Measurements from ENCODE around the gene PIK3AP1. TPM values are rescaled to one million over a fixed set of nuclear protein-coding genes. Genes with fewer than 3 reads are reported as not detected.

PIK3AP1 gene
- total RNA-seq, 1 experiment from 2014 or later, result 1.6 TPM

GRCh38 chr10:96568402-96568801, 151.9 kb downstream of the PIK3AP1 start:
- no peak overlapping the region for H3K27ac Mint-ChIP-seq (ENCODE audit: unreplicated experiment)
- no peaks in the 10 kb centered on the region for H3K9me3 ChIP-seq
- no TSS peak for BruUV-seq (replicated peaks)

GRCh38 chr10:96565774-96566173, 154.5 kb downstream of the PIK3AP1 start:
- Histone ChIP-seq H3K4me1 (no peaks in the 10 kb centered on the region), H3K27me3 (replicated peaks; ENCODE audit: control insufficient read depth, insufficient read depth, low read length) (no peaks in the 10 kb centered on the region), H3K9me3 (no peaks in the 10 kb centered on the region), H3K36me3 (ENCODE audit: control insufficient read depth, insufficient read depth, low read length) (no peaks in the 10 kb centered on the region; the same call in 1 of the 2 replicates), H3K4me3 (ENCODE audit: low read depth, low read length) (no peak overlapping the region)
- no TSS peak for BruUV-seq (replicated peaks)
- no peak for TF ChIP-seq CTCF (IDR thresholded peaks at IDR 0.05; ENCODE audit: insufficient read depth in 1 of 2, low read depth in 1 of 2, low read length in 1 of 2, severe bottlenecking in 1 of 2, unreplicated experiment in 1 of 2)
- ChIA-PET CTCF (no interaction called here), POLR2A (no interaction called here)
- no peak overlapping the region for H3K27ac Mint-ChIP-seq (ENCODE audit: unreplicated experiment)
- no peaks in the 10 kb centered on the region for H3K9me3 Mint-ChIP-seq (ENCODE audit: unreplicated experiment)
- H3K4me1 Mint-ChIP-seq (ENCODE audit: low read depth, unreplicated experiment), result no peaks in the 10 kb centered on the region
- H3K27me3 Mint-ChIP-seq (ENCODE audit: insufficient read depth, unreplicated experiment), result no peaks in the 10 kb centered on the region
- H3K4me3 Mint-ChIP-seq (ENCODE audit: unreplicated experiment), result no peak overlapping the region
- intact Hi-C loops (cut with micrococcal nuclease; ENCODE audit: unreplicated experiment), result no loop called here
- DNase-seq, result no peak
- peaks cover 71% of the 10 kb centered on the region for H3K36me3 Mint-ChIP-seq (ENCODE audit: insufficient read depth, unreplicated experiment)

More at GRCh38 chr10:96568402-96568801, 151.9 kb downstream of the PIK3AP1 start:
- H3K9me3 Mint-ChIP-seq (ENCODE audit: unreplicated experiment), result no peaks in the 10 kb centered on the region
- no peaks in the 10 kb centered on the region for H3K27me3 Mint-ChIP-seq (ENCODE audit: insufficient read depth, unreplicated experiment)
- Histone ChIP-seq H3K27me3 (replicated peaks; ENCODE audit: control insufficient read depth, insufficient read depth, low read length) (no peaks in the 10 kb centered on the region), H3K4me3 (ENCODE audit: low read depth, low read length) (no peak overlapping the region), H3K36me3 (ENCODE audit: control insufficient read depth, insufficient read depth, low read length) (no peaks in the 10 kb centered on the region; the same call in 1 of the 2 replicates), H3K4me1 (no peaks in the 10 kb centered on the region)
- POLR2A ChIA-PET, result no interaction called here
- no peak overlapping the region for H3K4me3 Mint-ChIP-seq (ENCODE audit: unreplicated experiment)
- DNase-seq, result no peak
- CTCF ChIA-PET, result no interaction called here
- intact Hi-C loops (cut with micrococcal nuclease; ENCODE audit: unreplicated experiment), result no loop called here
- H3K36me3 Mint-ChIP-seq (ENCODE audit: insufficient read depth, unreplicated experiment), result peaks cover 56% of the 10 kb centered on the region
- no peak for TF ChIP-seq CTCF (IDR thresholded peaks at IDR 0.05; ENCODE audit: insufficient read depth in 1 of 2, low read depth in 1 of 2, low read length in 1 of 2, severe bottlenecking in 1 of 2, unreplicated experiment in 1 of 2)
- no peaks in the 10 kb centered on the region for H3K4me1 Mint-ChIP-seq (ENCODE audit: low read depth, unreplicated experiment)

- intact Hi-C loops (cut with micrococcal nuclease; ENCODE audit: unreplicated experiment), result no loop called here
- Mint-ChIP-seq H3K36me3 (ENCODE audit: insufficient read depth, unreplicated experiment) (peaks cover 61% of the 10 kb centered on the region), H3K9me3 (ENCODE audit: unreplicated experiment) (no peaks in the 10 kb centered on the region), H3K27ac (ENCODE audit: unreplicated experiment) (no peak overlapping the region), H3K27me3 (ENCODE audit: insufficient read depth, unreplicated experiment) (no peaks in the 10 kb centered on the region), H3K4me3 (ENCODE audit: unreplicated experiment) (no peak overlapping the region), H3K4me1 (ENCODE audit: low read depth, unreplicated experiment) (no peaks in the 10 kb centered on the region)
- Histone ChIP-seq H3K9me3 (no peaks in the 10 kb centered on the region), H3K27me3 (replicated peaks; ENCODE audit: control insufficient read depth, insufficient read depth, low read length) (no peaks in the 10 kb centered on the region), H3K4me3 (ENCODE audit: low read depth, low read length) (no peak overlapping the region), H3K36me3 (ENCODE audit: control insufficient read depth, insufficient read depth, low read length) (no peaks in the 10 kb centered on the region; the same call in 1 of the 2 replicates), H3K4me1 (no peaks in the 10 kb centered on the region)
- BruUV-seq (replicated peaks), result no TSS peak
- TF ChIP-seq CTCF (IDR thresholded peaks at IDR 0.05; ENCODE audit: insufficient read depth in 1 of 2, low read depth in 1 of 2, low read length in 1 of 2, severe bottlenecking in 1 of 2, unreplicated experiment in 1 of 2), result no peak
- no peak for DNase-seq
- POLR2A ChIA-PET, result no interaction called here
- CTCF ChIA-PET, result interaction anchor here (0.6 kb wide), 1 partner anchor 35 kb away, joined by 3 read pairs; no protein-coding TSS in a partner anchor
Measured at GRCh38 chr10:96560966-96561887, 159.1 kb downstream of the PIK3AP1 start.

All from Caco-2 (cell line).